ENCODE data around the gene TRPC1.

TRPC1 gene

GRCh38 chr3:142839831-142840230 is 116.0 kb downstream of the TRPC1 start:
- no peak for DNase-seq (ENCODE audit: low read depth in 2 of 2)

GRCh38 chr3:142844339-142844977 is 120.6 kb downstream of the TRPC1 start:
- no peak for DNase-seq (ENCODE audit: low read depth in 2 of 2)

- DNase-seq (ENCODE audit: low read depth in 2 of 2) = no peak
Measured at GRCh38 chr3:142846779-142847577, 123.1 kb downstream of the TRPC1 start.

- DNase-seq (ENCODE audit: low read depth in 2 of 2) = no peak
Measured at GRCh38 chr3:142849148-142849547, 125.3 kb downstream of the TRPC1 start.

GRCh38 chr3:142850395-142851023 is 126.7 kb downstream of the TRPC1 start:
- DNase-seq (ENCODE audit: low read depth in 2 of 2) = no peak

- DNase-seq (ENCODE audit: low read depth in 2 of 2) = no peak
Measured at GRCh38 chr3:142852009-142852408, 128.2 kb downstream of the TRPC1 start.

- no peak for DNase-seq (ENCODE audit: low read depth in 2 of 2)
Measured at GRCh38 chr3:142853270-142854168, 129.7 kb downstream of the TRPC1 start.

GRCh38 chr3:142857056-142857455 is 133.2 kb downstream of the TRPC1 start:
- no peak for DNase-seq (ENCODE audit: low read depth in 2 of 2)
